NCI-H1694 treated with DMSO at 0.1 percent for 48 hours (cell line): ENCODE results near the gene C6orf132.
"Not testable (repeated sequence)": the region's sequence is repeated elsewhere in the genome, so short reads cannot be mapped to it uniquely, and the experiment has no call there.

Experiments
- DNase-seq: peaks from one replicate; lab custom pipeline; 2025; lab: John Stamatoyannopoulos, UW

C6orf132 gene

DNA sequence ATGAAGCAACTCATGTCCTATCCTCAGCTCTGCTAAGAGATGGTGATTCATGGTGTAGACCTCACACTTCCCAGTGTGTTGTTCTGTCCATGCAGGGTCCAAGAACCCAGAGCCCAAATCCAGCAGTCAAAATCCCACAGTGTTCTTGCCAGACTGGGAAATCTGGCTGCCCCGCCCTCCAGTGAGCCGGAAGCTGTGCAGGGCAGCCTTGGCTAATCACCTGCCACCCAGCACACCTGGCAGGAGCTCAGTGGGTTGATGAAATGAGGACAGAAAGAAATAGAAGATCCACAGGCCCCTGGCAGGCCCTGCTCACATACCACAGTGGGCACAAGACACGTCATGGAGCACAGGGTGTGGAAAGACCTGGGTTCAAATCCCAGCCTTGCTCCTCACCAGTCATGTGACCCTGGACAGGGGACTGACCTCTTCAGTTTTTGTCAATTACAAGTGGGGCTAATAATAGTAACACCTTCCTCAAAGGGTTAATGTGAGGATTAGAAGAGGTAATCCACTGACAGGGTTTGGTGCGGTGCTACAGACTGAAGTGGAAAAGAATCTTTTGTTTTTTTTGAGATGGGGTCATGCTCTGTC lies 17.1 kb upstream of the C6orf132 start:
- no peak for DNase-seq

- no peak for DNase-seq
These were observed 16.2 kb upstream of the C6orf132 start for GRCh38 chr6:42158631-42159030.

- no peak for DNase-seq
These were observed 15.6 kb upstream of the C6orf132 start for GRCh38 chr6:42158011-42158410.

DNA sequence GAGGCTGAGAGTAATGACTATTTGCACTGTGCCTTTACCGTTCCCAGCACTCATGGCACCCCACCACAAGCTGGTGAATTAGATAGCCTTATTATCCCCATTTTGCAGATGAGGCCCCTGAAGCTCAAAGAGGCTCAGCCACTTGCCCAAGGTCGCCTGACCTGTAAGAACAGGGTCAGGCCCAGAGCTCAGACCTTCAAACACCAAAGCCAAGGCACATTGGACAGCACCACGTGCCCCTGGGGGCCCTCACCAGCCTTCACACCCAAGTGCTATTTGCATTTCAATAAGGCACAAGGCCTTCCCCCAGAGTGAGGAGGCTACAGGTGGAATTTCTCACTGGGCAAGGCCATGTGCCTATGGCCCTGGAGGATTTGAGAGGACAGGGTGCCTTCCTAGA lies 14.2 kb upstream of the C6orf132 start:
- DNase-seq: no peak

- no peak for DNase-seq
These were observed 12.9 kb upstream of the C6orf132 start for GRCh38 chr6:42155293-42155692.

DNA sequence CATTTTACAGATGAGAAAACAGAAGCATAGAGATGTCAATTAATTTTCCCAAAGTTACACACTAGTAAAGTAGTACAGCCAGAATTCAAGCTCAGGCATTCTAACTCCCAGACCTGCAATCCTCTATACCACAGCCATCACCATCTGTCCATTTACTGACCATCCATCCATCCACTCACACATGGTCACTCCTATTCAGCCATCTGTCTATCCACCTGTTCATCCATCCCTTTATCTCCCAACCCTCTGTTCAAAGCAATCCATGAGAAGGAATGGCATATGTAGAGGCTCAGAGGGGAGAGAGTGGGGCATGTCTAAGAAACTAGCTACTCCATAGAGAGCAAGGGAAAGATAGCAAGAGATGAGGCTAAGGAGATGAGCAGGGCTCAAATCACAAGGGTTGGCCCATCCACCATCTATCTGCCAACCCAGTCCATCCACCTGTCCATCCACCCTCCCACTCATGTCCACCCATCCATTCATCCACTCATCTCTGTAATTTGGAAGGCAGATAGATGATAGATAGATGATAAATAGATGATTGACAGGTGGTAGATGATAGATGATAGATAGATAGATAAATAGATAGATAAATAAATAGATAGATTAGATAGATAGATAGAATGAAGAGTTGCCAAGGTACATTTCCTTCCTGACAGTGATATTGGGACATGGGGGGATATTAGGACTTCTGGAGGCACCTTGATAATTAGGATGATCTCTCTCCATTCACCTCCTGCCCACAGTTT lies 12.2 kb upstream of the C6orf132 start:
- DNase-seq: no peak

GRCh38 chr6:42153921-42154320 lies 11.5 kb upstream of the C6orf132 start:
- no peak for DNase-seq

DNA sequence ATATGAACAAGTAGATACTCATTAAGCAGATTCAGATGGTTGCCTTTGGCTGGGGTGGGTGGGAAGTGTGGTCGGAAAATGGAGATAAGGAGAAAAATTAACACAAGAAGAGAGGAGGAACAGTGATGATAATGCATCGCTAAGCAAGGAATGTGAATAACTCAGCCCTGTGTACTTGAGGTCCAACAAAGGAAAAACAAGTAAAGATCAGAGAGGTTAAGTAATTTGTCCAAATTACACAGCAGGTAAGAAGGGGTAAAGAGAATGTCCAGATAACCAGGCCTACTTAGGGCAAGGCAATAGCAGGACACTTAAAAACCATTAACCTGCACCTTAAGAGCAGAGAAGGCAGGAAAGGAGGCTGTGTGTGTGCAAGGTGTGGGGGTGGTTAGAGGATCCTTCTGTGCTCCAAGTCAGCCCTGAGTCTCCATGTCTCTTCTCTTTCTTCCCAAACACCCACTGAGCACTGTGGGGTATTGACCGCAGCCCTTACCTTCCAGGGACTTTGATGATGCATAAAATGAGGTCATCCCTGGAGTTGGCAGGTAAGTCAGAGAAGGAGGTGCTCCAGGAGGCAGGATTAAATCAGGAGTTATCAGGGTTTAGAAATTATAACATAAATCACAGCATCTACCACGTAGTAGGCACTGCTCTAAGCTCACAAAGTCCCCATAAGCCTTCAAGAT lies 10.3 kb upstream of the C6orf132 start:
- DNase-seq: not testable (repeated sequence)

DNA sequence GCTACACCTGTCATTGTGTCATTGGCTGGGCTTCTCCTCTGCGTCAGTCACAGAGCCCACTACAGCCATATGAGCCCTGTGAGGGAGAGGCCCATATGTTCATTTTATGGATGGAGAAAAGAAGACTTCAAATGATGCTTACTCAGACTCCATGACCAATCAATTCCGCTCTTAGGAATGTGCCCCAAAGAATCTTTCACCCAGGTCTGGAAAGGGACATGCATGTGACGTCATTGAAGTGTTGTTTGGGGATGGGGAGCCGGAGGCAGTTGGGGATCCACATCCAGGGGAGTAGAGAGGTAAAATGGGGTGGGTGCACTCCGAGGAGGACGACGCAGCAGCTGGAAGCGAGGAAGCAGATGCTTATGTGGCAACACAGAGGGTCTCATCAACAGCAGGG lies 9.6 kb upstream of the C6orf132 start:
- no peak for DNase-seq

DNA sequence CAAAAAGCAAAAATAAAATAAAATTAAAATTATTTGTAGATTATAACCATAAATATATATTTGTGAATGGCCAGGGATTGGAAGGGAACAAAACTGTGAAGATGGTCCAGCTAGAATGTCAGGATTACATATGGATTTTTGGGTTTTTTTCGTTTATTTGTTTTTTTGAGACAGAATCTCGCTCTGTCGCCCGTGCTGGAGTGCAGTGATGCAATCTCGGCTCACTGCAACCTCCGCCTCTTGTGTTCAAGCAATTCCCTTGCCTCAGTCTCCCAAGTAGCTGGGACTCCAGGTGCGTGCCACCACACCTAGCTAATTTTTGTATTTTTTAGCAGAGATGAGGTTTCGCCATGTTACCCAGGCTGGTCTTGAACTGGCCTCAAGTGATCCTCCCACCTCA lies 7.8 kb upstream of the C6orf132 start:
- DNase-seq: no peak

DNA sequence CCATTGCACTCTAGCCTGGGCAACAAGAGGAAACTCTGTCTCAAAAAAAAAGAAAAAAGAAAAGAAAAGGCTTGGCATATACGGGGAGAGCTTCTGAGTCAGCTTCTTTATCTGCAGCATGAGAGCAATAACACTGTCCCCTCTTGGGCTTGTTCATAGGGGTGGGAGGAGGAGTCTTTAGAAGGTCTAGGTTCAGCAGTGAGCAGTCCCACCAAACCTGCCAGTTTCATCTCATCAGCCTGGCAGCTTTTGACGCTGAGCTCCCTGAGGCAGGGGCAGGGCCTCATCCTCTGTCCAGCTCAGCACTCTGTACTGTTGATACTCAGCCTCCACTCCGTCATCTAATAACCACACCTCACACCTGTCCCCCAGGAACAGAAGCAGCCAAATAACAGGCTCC lies 5.6 kb upstream of the C6orf132 start:
- no peak for DNase-seq

DNA sequence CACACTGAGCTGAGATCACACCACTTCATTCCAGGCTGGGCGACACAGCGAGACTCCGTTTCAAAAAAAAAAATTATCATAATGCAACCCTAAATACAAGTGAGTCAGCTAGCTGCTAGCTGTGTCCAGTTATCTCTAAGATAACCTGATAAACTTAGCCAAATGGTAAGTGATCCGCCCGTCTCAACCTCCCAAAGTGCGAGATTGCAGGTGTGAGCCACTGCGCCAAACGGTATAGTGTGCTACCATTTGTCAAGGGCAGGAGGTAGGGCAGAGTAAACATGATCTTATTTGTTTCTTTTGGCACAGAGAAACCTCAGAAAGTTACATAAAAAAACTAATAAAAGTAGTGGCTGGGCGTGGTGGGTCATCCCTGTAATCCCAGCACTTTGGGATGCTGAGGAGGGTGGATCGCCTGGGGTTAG lies 4.7 kb upstream of the C6orf132 start:
- DNase-seq: no peak

DNA sequence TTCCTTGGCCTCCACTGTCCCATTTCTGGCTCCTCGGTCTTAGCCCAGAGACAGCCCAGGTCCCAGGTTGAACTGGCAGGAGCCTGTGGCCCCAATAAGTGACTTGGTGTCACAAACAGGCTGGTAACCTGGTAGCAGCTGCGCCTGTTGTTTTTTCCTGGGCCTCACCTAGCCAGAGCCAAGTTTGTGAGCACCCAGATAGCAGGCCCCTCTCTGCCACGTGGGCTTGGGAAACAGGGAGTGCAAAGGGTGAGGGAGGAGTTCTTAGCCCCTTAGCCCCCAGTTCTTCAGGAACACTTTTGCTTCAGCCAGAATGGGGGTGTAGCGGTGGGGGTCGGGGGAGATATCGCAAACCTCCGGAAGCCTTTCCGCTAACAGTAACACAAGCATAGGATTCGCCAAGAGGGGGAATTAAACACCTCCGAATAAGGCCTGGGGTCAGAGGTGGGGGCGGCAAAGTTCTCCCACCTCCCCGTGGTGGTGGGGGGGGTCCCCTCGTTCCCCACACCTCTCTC lies 760 bp downstream of the C6orf132 start:
- DNase-seq: no peak

- no peak for DNase-seq
These were observed 1.4 kb downstream of the C6orf132 start for GRCh38 chr6:42140756-42141602.

GRCh38 chr6:42140032-42140431 lies 2.4 kb downstream of the C6orf132 start:
- DNase-seq: no peak

- DNase-seq: no peak
These were observed 3.5 kb downstream of the C6orf132 start for GRCh38 chr6:42138630-42139619.

DNA sequence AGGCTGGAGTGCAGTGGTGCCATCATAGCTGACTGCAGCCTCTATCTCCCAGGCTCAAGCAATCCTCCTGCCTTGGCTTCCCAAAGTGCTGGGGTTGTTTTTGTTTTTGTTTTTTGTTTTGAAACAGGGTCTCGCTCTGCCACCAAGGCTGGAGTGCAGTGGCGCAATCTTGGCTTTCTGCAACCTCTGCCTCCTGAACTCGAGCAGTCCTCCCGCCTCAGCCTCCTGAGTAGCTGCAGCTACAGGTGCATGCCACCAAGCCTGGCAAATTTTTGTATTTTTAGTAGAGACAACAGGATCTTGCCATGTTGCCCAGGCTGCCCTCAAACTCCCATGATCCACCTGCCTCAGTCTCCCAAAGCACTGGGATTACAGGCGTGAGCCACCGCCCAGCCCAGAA lies 4.2 kb downstream of the C6orf132 start:
- DNase-seq: no peak

- DNase-seq: no peak
These were observed 5.1 kb downstream of the C6orf132 start for GRCh38 chr6:42137194-42137753.

- no peak for DNase-seq
These were observed 5.8 kb downstream of the C6orf132 start for GRCh38 chr6:42136508-42137193.

DNA sequence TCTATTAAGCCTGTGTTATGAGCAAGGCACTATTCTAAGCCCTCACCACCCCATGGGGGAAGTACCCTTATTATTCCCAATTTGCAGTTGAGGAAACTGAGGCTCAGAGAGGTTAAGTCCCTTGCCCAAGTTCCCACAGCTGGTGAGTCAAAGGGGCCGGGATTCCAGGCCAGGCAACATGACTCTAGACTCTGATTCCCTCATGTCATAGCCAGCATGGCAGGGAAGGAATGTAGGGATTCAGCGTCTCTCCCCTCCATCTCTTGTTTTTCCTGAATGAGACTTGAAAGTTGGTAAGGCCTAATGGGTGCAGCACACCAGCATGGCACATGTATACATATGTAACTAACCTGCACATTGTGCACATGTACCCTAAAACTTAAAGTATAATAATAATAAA lies 6.7 kb downstream of the C6orf132 start:
- no peak for DNase-seq
